Right lobe of liver (tissue), 5 donors: Measurements from ENCODE around the gene DENND2A. TPM values are rescaled to one million over a fixed set of nuclear protein-coding genes. Genes with fewer than 3 reads are reported as not detected.

Experiments
- small RNA-seq, 2 experiments: library from RNA; depleted of rRNA; stranded (forward); fragments of <200 nt; gene quantifications; one replicate each; pipeline ENCODE3, GENCODE V24; 2016
- total RNA-seq, 6 experiments: library from RNA; depleted of rRNA in 2 of 6; stranded (reverse); fragments of >200 nt in 2 of 6; fragmentation: NEBNext Ultra II Directional in 3 of 6; extraction: Animal tissue kit (Norgen Biotek cat#: 25700) in 3 of 6; gene quantifications; one replicate each; pipeline versions ENCODE4 v1.1.0 to v1.2.4, GENCODE V29; 2016 to 2023
- donor health status: DM: no; HTN: no; CAD: no.
- donor health status: DM: no; HTN: no; CAD: no.
- donor health status: DM: no; HTN: yes; CAD: no.
- donor health status: DM: no; HTN: yes; CAD: no.

The DENND2A gene
- total RNA-seq, 6 experiments from 2014 or later = 1.4 to 3.6 (median 2.4) TPM

Small RNAs within 50 kb of the gene (small RNA-seq; reads per million reads assigned to genes)
- 0 reads per million in 2 experiments for gene RF00019
- gene RN7SL771P = 0 reads per million in 2 experiments

Other genes starting within 250 kb of the DENND2A start
- gene SLC37A3, start 242.3 kb downstream of the DENND2A start, total RNA-seq = 10 to 100 TPM in 4 of 6 experiments, 1 to 10 TPM in 2; 9.5 to 22.2 (median 13.6) TPM
- 1 to 10 TPM in 1 of 6 experiments, under 1 TPM in 1, not detected in 4; 0.27 to 1.0 TPM for gene RAB19, start 236.8 kb downstream of the DENND2A start, total RNA-seq
- gene MKRN1, start 161.3 kb downstream of the DENND2A start, total RNA-seq = 10 to 100 TPM; 27.0 to 49.3 (median 32.8) TPM
- gene ADCK2, start 32.1 kb upstream of the DENND2A start, total RNA-seq = 10 to 100 TPM in 3 of 6 experiments, 1 to 10 TPM in 3; 7.8 to 13.9 (median 10.2) TPM
- 100 to 1,000 TPM; 114 to 235 (median 134) TPM for gene NDUFB2, start 55.9 kb upstream of the DENND2A start, total RNA-seq